Fibroblast of the aortic adventitia (primary cell): ENCODE data around the gene POT1. TPM values are rescaled to one million over a fixed set of nuclear protein-coding genes. Genes with fewer than 3 reads are reported as not detected.

Experiments used
- DNase-seq: peaks from one replicate; pipeline ENCODE4 v3.0.0-alpha.2; 2010; ENCODE audit warnings: low read depth
- H3K4me3 ChIP-seq: 2 replicates; pipeline ENCODE4 v1.5.1; 2011; ENCODE audit warnings: low read depth, mild to moderate bottlenecking, control low read depth, low read length, moderate library complexity
- total RNA-seq: library from RNA; depleted of rRNA; stranded (reverse); fragments of >200 nt; gene quantifications from 2 replicates; pipeline ENCODE4 v1.2.3, GENCODE V29; 2012; ENCODE audit warnings: low replicate concordance
- TF ChIP-seq, protein P1 (sequence below): IDR thresholded peaks from 2 replicates; pipeline ENCODE4 v1.5.1; 2011; ENCODE audit warnings: mild to moderate bottlenecking, low read length, control low read depth, inconsistent platforms; ENCODE audit not compliant: insufficient read depth

The POT1 gene
- total RNA-seq, 1 donor: 45.8 TPM

GRCh38 chr7:124893140-124893827 lies 36.3 kb downstream of the POT1 start:
- DNase-seq: peak; percentile 16
- TF ChIP-seq, protein P1, sequence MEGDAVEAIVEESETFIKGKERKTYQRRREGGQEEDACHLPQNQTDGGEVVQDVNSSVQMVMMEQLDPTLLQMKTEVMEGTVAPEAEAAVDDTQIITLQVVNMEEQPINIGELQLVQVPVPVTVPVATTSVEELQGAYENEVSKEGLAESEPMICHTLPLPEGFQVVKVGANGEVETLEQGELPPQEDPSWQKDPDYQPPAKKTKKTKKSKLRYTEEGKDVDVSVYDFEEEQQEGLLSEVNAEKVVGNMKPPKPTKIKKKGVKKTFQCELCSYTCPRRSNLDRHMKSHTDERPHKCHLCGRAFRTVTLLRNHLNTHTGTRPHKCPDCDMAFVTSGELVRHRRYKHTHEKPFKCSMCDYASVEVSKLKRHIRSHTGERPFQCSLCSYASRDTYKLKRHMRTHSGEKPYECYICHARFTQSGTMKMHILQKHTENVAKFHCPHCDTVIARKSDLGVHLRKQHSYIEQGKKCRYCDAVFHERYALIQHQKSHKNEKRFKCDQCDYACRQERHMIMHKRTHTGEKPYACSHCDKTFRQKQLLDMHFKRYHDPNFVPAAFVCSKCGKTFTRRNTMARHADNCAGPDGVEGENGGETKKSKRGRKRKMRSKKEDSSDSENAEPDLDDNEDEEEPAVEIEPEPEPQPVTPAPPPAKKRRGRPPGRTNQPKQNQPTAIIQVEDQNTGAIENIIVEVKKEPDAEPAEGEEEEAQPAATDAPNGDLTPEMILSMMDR: no peak
- no peak overlapping the region for H3K4me3 ChIP-seq

DNA sequence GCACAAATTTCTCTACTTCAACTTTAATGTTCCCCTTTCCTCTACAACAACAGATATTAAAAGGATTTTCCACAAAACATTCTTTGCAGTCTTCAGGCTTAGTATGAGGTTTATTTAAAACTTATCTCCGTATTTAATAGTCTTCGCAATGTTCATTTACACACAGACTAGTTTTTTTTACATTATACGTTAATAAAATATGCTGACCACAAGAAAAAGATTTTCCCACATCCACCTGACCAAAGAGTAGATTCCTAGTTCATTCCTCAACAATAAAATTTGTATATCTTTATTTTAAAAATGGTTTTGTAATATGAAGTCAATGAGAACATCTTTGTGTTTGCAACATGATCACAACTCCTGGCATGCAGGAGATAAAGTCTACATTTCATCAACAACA lies 42.4 kb downstream of the POT1 start:
- TF ChIP-seq, protein P1: no peak
- no peak overlapping the region for H3K4me3 ChIP-seq
- DNase-seq: no peak

- TF ChIP-seq, protein P1: no peak
- no peak overlapping the region for H3K4me3 ChIP-seq
- no peak for DNase-seq
Measured at GRCh38 chr7:124881981-124882380, 47.6 kb downstream of the POT1 start.

DNA sequence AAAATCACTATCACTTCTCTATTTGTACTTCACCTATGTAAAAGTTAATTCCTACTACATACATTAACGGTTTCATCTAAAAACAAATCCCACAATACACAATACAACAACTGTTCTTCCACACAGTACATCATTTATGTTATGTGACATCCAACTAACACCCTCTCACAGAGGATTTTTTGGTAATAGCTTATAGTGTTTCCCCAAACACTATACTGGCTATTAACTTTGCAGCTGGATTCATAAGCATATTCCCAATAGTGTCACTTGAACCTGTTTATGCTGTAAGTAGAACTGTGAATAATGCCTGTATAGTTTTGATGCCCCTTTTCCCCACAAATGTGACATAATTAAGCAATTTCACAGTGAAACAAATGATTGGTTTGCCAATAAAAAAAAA lies 49.9 kb downstream of the POT1 start:
- no peak overlapping the region for H3K4me3 ChIP-seq
- TF ChIP-seq, protein P1: no peak
- DNase-seq: no peak

- TF ChIP-seq, protein P1: no peak
- no peak for DNase-seq
- no peak overlapping the region for H3K4me3 ChIP-seq
Measured at GRCh38 chr7:124879103-124879502, 50.5 kb downstream of the POT1 start.

- TF ChIP-seq, protein P1: no peak
- no peak overlapping the region for H3K4me3 ChIP-seq
- DNase-seq: no peak
Measured at GRCh38 chr7:124874644-124875163, 54.9 kb downstream of the POT1 start.
